ENCODE results near the gene TNNI3K. TPM values are rescaled to one million over a fixed set of nuclear protein-coding genes. Genes with fewer than 3 reads are reported as not detected.
A peak's percentile ranks its signal among the peaks of the same experiment; 100 is the strongest.

Gene TNNI3K
- total RNA-seq, 6 experiments from 2014 or later: not detected

DNA sequence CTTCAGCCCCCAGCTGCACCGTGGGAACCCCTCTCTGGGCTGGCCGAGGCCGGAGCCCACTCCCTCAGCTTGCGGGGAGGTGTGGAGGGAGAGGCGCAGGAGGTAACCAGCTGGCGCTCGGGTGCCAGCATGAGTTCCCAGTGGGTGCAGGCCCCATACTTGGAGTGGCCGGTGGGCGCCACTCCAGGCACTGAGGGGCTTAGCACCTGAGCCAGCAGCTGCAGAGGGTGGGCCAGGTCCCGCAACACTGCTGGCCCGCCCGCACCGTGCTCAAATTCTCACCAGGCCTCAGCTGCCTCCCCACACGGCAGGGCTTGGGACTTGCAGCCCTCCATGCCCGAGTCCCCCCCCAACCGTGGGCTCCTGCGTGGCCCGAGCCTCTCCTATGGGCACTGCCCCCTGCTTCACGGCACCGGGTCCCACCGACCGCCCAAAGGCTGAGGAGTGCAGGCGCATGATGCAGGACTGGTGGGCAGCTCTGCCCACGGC is 230.1 kb downstream of the TNNI3K start:
- Mint-ChIP-seq H3K4me1 (ENCODE audit: low read depth) (no peaks in the 10 kb centered on the region), H3K36me3 (ENCODE audit: low read depth) (no peaks in the 10 kb centered on the region), H3K27ac (no peak overlapping the region), H3K27me3 (ENCODE audit: insufficient read depth) (no peaks in the 10 kb centered on the region), H3K4me3 (no peak overlapping the region), H3K9me3 (peaks cover 4% of the 10 kb centered on the region; the same call in 1 of the 2 replicates)
- DNase-seq: no peak
- TF ChIP-seq CTCF (IDR thresholded peaks at IDR 0.05): no peak

DNA sequence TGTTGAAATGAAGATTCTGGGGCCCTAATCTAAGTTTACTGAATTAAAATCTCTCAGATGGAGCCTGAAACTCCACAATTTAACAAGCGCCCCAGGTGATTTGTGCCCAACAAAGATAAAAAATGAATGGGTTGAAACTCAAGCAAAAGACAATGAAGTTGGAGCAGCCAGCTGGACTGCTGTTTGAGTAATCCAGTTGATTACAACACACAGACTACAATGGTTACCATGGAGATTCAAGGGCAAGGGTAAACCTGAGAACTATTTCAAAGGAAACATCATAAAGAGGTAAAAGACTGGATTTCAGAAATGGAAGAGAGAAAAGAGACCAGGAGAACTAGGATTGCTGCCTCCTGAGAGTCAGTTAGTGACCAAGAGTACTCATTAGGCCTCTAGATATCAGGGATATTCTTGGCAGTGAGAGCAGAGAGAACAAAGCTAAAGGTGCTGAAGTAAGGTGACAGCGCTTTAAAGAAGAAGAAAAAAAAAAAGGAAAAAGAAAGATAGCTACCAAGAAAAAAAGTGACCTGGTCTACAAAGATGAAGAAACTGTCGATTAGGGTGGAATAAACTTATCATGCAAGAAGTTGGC is 232.7 kb downstream of the TNNI3K start:
- no peak for TF ChIP-seq CTCF (IDR thresholded peaks at IDR 0.05)
- peaks cover 4% of the 10 kb centered on the region; the same call in 1 of the 2 replicates for H3K9me3 Mint-ChIP-seq
- no peaks in the 10 kb centered on the region for H3K36me3 Mint-ChIP-seq (ENCODE audit: low read depth)
- no peaks in the 10 kb centered on the region for H3K27me3 Mint-ChIP-seq (ENCODE audit: insufficient read depth)
- no peaks in the 10 kb centered on the region for H3K4me1 Mint-ChIP-seq (ENCODE audit: low read depth)
- no peak overlapping the region for H3K27ac Mint-ChIP-seq
- no peak overlapping the region for H3K4me3 Mint-ChIP-seq
- no peak for DNase-seq

DNA sequence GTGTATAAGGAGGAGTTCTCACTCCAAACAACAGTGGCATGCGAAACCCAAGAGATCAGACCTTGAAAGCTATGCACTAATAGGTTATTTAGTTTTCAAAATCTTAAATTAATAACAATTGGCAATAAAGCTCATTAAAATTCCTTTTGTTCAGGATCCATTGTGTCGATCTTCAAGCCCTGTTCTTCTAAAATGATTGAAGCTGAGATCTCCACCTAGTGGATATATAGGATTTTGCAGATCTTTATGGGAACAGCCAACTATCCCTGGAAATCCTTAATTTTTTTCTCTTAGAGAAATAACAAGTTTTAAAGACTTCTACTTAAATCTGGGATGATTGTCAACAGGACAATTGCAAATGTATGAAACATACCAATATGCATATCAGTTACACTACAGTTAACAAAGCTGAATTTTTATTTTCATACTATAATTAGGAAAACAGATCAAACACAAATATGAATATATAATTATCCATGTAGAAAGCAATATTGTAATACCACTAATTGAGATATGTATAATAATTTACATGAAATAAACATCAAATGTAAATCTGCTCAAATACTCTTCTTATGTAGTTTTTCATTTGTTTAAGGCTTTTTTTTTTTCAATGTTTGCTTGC is 233.9 kb downstream of the TNNI3K start:
- peak; percentile 83 for TF ChIP-seq CTCF (IDR thresholded peaks at IDR 0.05)
- Mint-ChIP-seq H3K4me1 (ENCODE audit: low read depth) (no peaks in the 10 kb centered on the region), H3K27ac (no peak overlapping the region)

GRCh38 chr1:74470251-74470650 is 235.1 kb downstream of the TNNI3K start:
- DNase-seq: no peak
- H3K36me3 Mint-ChIP-seq (ENCODE audit: low read depth): no peaks in the 10 kb centered on the region
- H3K4me3 Mint-ChIP-seq: no peak overlapping the region
- no peak for TF ChIP-seq CTCF (IDR thresholded peaks at IDR 0.05)
- no peaks in the 10 kb centered on the region for H3K9me3 Mint-ChIP-seq
- H3K4me1 Mint-ChIP-seq (ENCODE audit: low read depth): no peaks in the 10 kb centered on the region
- H3K27me3 Mint-ChIP-seq (ENCODE audit: insufficient read depth): no peaks in the 10 kb centered on the region
- no peak overlapping the region for H3K27ac Mint-ChIP-seq

More for the DNA sequence above, 233.9 kb downstream of the TNNI3K start:
- Mint-ChIP-seq H3K27me3 (ENCODE audit: insufficient read depth) (no peaks in the 10 kb centered on the region), H3K36me3 (ENCODE audit: low read depth) (no peaks in the 10 kb centered on the region), H3K4me3 (no peak overlapping the region), H3K9me3 (peaks cover 4% of the 10 kb centered on the region; the same call in 1 of the 2 replicates)
- peak; percentile 18 for DNase-seq

GRCh38 chr1:74470936-74471335 is 235.7 kb downstream of the TNNI3K start:
- H3K4me3 Mint-ChIP-seq: no peak overlapping the region
- no peak for DNase-seq
- no peak overlapping the region for H3K27ac Mint-ChIP-seq

More at GRCh38 chr1:74470936-74471335, 235.7 kb downstream of the TNNI3K start:
- H3K4me1 Mint-ChIP-seq (ENCODE audit: low read depth): no peaks in the 10 kb centered on the region
- TF ChIP-seq CTCF (IDR thresholded peaks at IDR 0.05): no peak
- no peaks in the 10 kb centered on the region for H3K36me3 Mint-ChIP-seq (ENCODE audit: low read depth)
- H3K9me3 Mint-ChIP-seq: no peaks in the 10 kb centered on the region
- no peaks in the 10 kb centered on the region for H3K27me3 Mint-ChIP-seq (ENCODE audit: insufficient read depth)

Measured in HFFc6 (cell line).